Neural cell (in vitro differentiated cells): ENCODE data around the gene GABRA4. TPM values are rescaled to one million over a fixed set of nuclear protein-coding genes. Genes with fewer than 3 reads are reported as not detected.

Source experiments
- H2AFZ ChIP-seq: fragments of 200-600, 300-800 bp; sonication (generic), shearing (Covaris generic); 2 replicates; pipeline ENCODE4 v1.6.0; 2014; ENCODE audit warnings: low read depth, mild to moderate bottlenecking, antibody characterized with exemption, low read length, moderate library complexity
- H3F3A ChIP-seq: fragments of 200-600 bp; shearing (Covaris generic); 2 replicates; pipeline ENCODE4 v1.6.1; 2016; ENCODE audit warnings: mild to moderate bottlenecking, moderate library complexity, mixed read lengths, antibody characterized with exemption, low read length; ENCODE audit not compliant: insufficient read depth, poor library complexity, severe bottlenecking
- H3K27ac ChIP-seq: fragments of 200-600, 300-800 bp; sonication (generic), shearing (Covaris generic); 2 replicates; pipeline ENCODE4 v1.5.1; 2014; ENCODE audit warnings: mild to moderate bottlenecking, low read length, moderate library complexity
- H3K27me3 ChIP-seq: fragments of 300-800, 200-600 bp; sonication (generic), shearing (Covaris generic); 2 replicates; pipeline ENCODE4 v1.6.0; 2014; ENCODE audit warnings: mild to moderate bottlenecking, low read depth, low read length, moderate library complexity; ENCODE audit not compliant: insufficient read depth
- H3K36me3 ChIP-seq: fragments of 300-800, 200-600 bp; sonication (generic), shearing (Covaris generic); 2 replicates; pipeline ENCODE4 v1.5.1; 2014; ENCODE audit warnings: mild to moderate bottlenecking, antibody characterized with exemption, low read length, moderate library complexity; ENCODE audit not compliant: insufficient read depth
- H3K4me2 ChIP-seq: fragments of 300-800, 200-600 bp; sonication (generic), shearing (Covaris generic); 2 replicates; pipeline ENCODE4 v1.6.0; 2014; ENCODE audit warnings: mild to moderate bottlenecking, low read length
- H3K4me3 ChIP-seq: fragments of 300-800, 200-600 bp; sonication (generic), shearing (Covaris generic); 2 replicates; pipeline ENCODE4 v1.5.1; 2014; ENCODE audit warnings: mild to moderate bottlenecking, low read length, moderate library complexity
- H3K79me2 ChIP-seq: fragments of 200-600 bp; shearing (Covaris generic); replicated peaks from 2 replicates; pipeline ENCODE4 v1.6.0; 2014; ENCODE audit warnings: mild to moderate bottlenecking, low read length, moderate library complexity; ENCODE audit not compliant: insufficient read depth
- H3K9ac ChIP-seq: fragments of 300-800, 200-600 bp; sonication (generic), shearing (Covaris generic); 2 replicates; pipeline ENCODE4 v1.6.1; 2016; ENCODE audit warnings: mild to moderate bottlenecking, low read length, mixed read lengths
- H3K9me2 ChIP-seq: fragments of 200-600 bp; shearing (Covaris generic); 2 replicates; pipeline ENCODE4 v1.6.1; 2016; ENCODE audit warnings: mild to moderate bottlenecking, low read length, mixed read lengths; ENCODE audit not compliant: insufficient read depth
- H3K9me3 ChIP-seq: fragments of 200-600, 300-800 bp; sonication (generic), shearing (Covaris generic); 2 replicates; pipeline ENCODE4 v1.6.1; 2016; ENCODE audit warnings: mild to moderate bottlenecking, mixed run types, low read length, moderate library complexity, mixed read lengths
- H4K20me1 ChIP-seq: fragments of 200-600 bp; shearing (Covaris generic); 2 replicates; pipeline ENCODE4 v1.6.1; 2016; ENCODE audit warnings: mild to moderate bottlenecking, mixed run types; ENCODE audit not compliant: insufficient read depth
- EP300 ChIP-seq: fragments of 450-650 bp; conservative IDR thresholded peaks from 2 replicates; pipeline ENCODE4 v1.6.1; 2014; ENCODE audit warnings: antibody characterized with exemption, mild to moderate bottlenecking, moderate library complexity; ENCODE audit not compliant: poor library complexity, severe bottlenecking
- EZH2 ChIP-seq: fragments of 200-600, 300-800 bp; shearing (Covaris generic), sonication (generic); IDR thresholded peaks from 2 replicates; pipeline ENCODE4 v1.6.1; 2014; ENCODE audit warnings: antibody characterized with exemption, low read length, borderline replicate concordance, mild to moderate bottlenecking; ENCODE audit not compliant: insufficient read depth, poor library complexity, severe bottlenecking
- MXI1 ChIP-seq: fragments of 450-650 bp; conservative IDR thresholded peaks from 2 replicates; pipeline ENCODE4 v1.6.1; 2014; ENCODE audit warnings: antibody characterized with exemption, mild to moderate bottlenecking; ENCODE audit not compliant: poor library complexity, severe bottlenecking
- POLR2AphosphoS5 ChIP-seq: IDR thresholded peaks from 2 replicates; pipeline ENCODE4 v1.6.1; 2012
- RAD21 ChIP-seq: fragments of 450-650 bp; conservative IDR thresholded peaks from 2 replicates; pipeline ENCODE4 v1.6.1; 2014; ENCODE audit warnings: antibody characterized with exemption, mild to moderate bottlenecking, moderate library complexity
- SMC3 ChIP-seq: fragments of 450-650 bp; conservative IDR thresholded peaks from 2 replicates; pipeline ENCODE4 v1.6.1; 2014; ENCODE audit warnings: antibody characterized with exemption, mild to moderate bottlenecking, moderate library complexity; ENCODE audit not compliant: poor library complexity
- TAF1 ChIP-seq: IDR thresholded peaks from 2 replicates; pipeline ENCODE4 v1.6.1; 2012; ENCODE audit warnings: low read depth
- polyA plus RNA-seq: library from polyadenylated mRNA; depleted of rRNA; stranded (reverse); fragments of >200 nt; gene quantifications from 2 replicates; pipeline ENCODE4 v1.2.3, GENCODE V29; 2014
- TF ChIP-seq, protein P1 (sequence below): IDR thresholded peaks from 2 replicates; pipeline ENCODE4 v1.6.1; 2012; ENCODE audit warnings: borderline replicate concordance
- TF ChIP-seq, protein P2 (sequence below): fragments of 450-650 bp; IDR thresholded peaks from 2 replicates; pipeline ENCODE4 v1.5.1; 2014; ENCODE audit warnings: antibody characterized with exemption, mild to moderate bottlenecking, moderate library complexity; ENCODE audit not compliant: poor library complexity, severe bottlenecking

The GABRA4 gene
- polyA plus RNA-seq, 1 donor from 2014 or later: 0.33 TPM

DNA sequence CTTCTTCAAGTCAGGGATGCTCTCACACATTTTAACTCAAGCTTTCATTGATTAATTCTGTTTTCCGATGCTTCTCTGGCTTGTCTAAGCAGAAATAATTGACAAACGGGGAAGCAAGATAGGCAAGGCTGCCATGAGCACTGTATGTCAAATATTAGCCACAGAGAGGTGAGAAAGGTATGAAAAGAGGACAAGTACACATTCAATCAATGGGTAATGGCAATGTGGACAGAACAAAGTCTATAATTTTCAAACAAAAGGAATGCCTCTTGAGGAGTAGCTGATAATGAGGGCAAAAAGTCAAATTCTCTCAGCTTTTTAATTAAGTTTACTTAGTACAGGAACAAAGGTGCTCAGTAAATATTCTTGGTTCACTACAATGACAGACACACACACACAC is 104.0 kb downstream of the GABRA4 start:
- H3K9me2 ChIP-seq: no peaks in the 10 kb centered on the region

DNA sequence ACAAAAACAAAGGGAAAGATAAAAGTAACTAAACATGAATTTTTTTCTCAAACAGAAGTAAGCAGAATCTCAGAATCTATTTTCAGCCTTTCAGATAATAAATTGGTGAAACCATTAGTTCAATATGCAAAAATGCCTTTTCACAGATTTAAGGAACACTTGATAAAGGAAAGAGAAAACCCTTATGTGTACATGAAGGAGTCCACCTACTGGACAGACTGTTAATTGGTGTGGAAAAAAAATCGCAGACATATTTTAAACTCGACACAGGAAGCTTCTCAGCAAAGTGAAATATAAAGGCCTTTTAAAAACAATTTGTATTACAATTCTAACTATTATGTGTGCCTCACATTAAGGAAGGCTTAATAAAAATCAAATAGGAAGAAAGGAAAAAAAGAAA is 106.7 kb downstream of the GABRA4 start:
- no peaks in the 10 kb centered on the region for H4K20me1 ChIP-seq
- H3K27ac ChIP-seq: no peak overlapping the region
- no peaks in the 10 kb centered on the region for H3K27me3 ChIP-seq
- no peaks in the 10 kb centered on the region for H3K9me2 ChIP-seq
- H3K4me2 ChIP-seq: no peak overlapping the region
- no peak overlapping the region for H3K9ac ChIP-seq
- H3K4me3 ChIP-seq: no peak overlapping the region
- no peaks in the 10 kb centered on the region for H3K9me3 ChIP-seq
- no peaks in the 10 kb centered on the region for H3K36me3 ChIP-seq
- no peak overlapping the region for H2AFZ ChIP-seq
- TF ChIP-seq SMC3 (no peak), RAD21 (no peak), EZH2 (no peak), POLR2AphosphoS5 (no peak), MXI1 (no peak), TAF1 (no peak), EP300 (no peak)
- TF ChIP-seq, protein P1, sequence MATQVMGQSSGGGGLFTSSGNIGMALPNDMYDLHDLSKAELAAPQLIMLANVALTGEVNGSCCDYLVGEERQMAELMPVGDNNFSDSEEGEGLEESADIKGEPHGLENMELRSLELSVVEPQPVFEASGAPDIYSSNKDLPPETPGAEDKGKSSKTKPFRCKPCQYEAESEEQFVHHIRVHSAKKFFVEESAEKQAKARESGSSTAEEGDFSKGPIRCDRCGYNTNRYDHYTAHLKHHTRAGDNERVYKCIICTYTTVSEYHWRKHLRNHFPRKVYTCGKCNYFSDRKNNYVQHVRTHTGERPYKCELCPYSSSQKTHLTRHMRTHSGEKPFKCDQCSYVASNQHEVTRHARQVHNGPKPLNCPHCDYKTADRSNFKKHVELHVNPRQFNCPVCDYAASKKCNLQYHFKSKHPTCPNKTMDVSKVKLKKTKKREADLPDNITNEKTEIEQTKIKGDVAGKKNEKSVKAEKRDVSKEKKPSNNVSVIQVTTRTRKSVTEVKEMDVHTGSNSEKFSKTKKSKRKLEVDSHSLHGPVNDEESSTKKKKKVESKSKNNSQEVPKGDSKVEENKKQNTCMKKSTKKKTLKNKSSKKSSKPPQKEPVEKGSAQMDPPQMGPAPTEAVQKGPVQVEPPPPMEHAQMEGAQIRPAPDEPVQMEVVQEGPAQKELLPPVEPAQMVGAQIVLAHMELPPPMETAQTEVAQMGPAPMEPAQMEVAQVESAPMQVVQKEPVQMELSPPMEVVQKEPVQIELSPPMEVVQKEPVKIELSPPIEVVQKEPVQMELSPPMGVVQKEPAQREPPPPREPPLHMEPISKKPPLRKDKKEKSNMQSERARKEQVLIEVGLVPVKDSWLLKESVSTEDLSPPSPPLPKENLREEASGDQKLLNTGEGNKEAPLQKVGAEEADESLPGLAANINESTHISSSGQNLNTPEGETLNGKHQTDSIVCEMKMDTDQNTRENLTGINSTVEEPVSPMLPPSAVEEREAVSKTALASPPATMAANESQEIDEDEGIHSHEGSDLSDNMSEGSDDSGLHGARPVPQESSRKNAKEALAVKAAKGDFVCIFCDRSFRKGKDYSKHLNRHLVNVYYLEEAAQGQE: no peak
- TF ChIP-seq, protein P2, sequence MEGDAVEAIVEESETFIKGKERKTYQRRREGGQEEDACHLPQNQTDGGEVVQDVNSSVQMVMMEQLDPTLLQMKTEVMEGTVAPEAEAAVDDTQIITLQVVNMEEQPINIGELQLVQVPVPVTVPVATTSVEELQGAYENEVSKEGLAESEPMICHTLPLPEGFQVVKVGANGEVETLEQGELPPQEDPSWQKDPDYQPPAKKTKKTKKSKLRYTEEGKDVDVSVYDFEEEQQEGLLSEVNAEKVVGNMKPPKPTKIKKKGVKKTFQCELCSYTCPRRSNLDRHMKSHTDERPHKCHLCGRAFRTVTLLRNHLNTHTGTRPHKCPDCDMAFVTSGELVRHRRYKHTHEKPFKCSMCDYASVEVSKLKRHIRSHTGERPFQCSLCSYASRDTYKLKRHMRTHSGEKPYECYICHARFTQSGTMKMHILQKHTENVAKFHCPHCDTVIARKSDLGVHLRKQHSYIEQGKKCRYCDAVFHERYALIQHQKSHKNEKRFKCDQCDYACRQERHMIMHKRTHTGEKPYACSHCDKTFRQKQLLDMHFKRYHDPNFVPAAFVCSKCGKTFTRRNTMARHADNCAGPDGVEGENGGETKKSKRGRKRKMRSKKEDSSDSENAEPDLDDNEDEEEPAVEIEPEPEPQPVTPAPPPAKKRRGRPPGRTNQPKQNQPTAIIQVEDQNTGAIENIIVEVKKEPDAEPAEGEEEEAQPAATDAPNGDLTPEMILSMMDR: no peak
- no peaks in the 10 kb centered on the region for H3K79me2 ChIP-seq
- no peaks in the 10 kb centered on the region for H3F3A ChIP-seq

More for the DNA sequence above, 104.0 kb downstream of the GABRA4 start:
- TF ChIP-seq, protein P1: no peak
- TF ChIP-seq RAD21 (no peak), EP300 (no peak), EZH2 (no peak), MXI1 (no peak), SMC3 (no peak), TAF1 (no peak), POLR2AphosphoS5 (no peak)
- TF ChIP-seq, protein P2: no peak
- Histone ChIP-seq H3K36me3 (no peaks in the 10 kb centered on the region), H3K79me2 (no peaks in the 10 kb centered on the region), H2AFZ (no peak overlapping the region), H3K9me3 (no peaks in the 10 kb centered on the region), H3F3A (no peaks in the 10 kb centered on the region), H3K4me3 (no peak overlapping the region), H3K27ac (no peak overlapping the region), H3K9ac (no peak overlapping the region), H4K20me1 (no peaks in the 10 kb centered on the region), H3K27me3 (no peaks in the 10 kb centered on the region), H3K4me2 (no peak overlapping the region)
